Bronchial smooth muscle cell (primary cell): ENCODE results near the gene SUDS3. TPM values are rescaled to one million over a fixed set of nuclear protein-coding genes. Genes with fewer than 3 reads are reported as not detected.

ENCODE experiments used
- total RNA-seq: library from RNA; depleted of rRNA; stranded (reverse); fragments of >200 nt; gene quantifications from 2 replicates; pipeline ENCODE4 v1.2.1, GENCODE V29; 2014

Gene SUDS3
- 24.6 and 37.5 TPM in 2 replicates for total RNA-seq

GRCh38 chr12:118376089-118377020 lies at the start of gene SUDS3:
Gene SUDS3 (plus strand): TSS chr12:118376555. CDS start chr12:118376692, 137 bp downstream.

GRCh38 chr12:118372541-118373495 lies 3.5 kb upstream of the SUDS3 start, which contains the start of gene TAOK3:
Gene TAOK3 (minus strand): TSS chr12:118372907. CDS start chr12:118255567, 117,340 bp downstream.

Other genes with a start within 250 kb of the SUDS3 start
- gene PEBP1, start 240.4 kb upstream of the SUDS3 start, total RNA-seq, result 220 and 236 TPM in 2 replicates
- gene TAOK3, start 3.6 kb upstream of the SUDS3 start, total RNA-seq, result 33.5 and 34.5 TPM in 2 replicates